ENCODE measurements around the gene HIVEP2. TPM values are rescaled to one million over a fixed set of nuclear protein-coding genes. Genes with fewer than 3 reads are reported as not detected.

The HIVEP2 gene
- total and polyA plus RNA-seq, 2 donors (not counting 3 experiments of a cell fraction or from before 2014, with no cell fraction given) = 1.3 to 4.7 TPM

DNA sequence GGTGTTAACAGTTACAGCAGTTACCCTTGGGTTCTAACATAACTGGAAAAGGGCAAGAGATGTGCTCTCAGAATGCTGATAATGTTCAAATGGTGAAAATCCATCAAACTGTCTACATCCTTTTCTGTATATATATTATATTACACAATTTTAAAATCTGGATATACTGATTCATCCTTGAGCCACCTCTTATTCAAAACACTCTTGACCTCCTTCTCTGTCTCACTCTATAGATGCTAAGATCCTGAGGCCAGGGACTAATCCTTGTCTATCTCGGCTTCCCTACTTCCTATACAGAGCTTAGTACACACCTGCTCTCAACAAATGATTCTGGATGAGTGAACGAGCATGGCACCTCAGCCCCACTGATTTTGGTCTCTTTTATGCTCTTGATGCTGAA, 47.3 kb downstream of the HIVEP2 start:
- Histone ChIP-seq H3K4me3 (replicated peaks in 1 of 3; ENCODE audit: insufficient read depth in 1 of 3, low read depth in 1 of 3, low read length in 3 of 3) (no peak overlapping the region), H3K9ac (replicated peaks; ENCODE audit: extremely low read depth, insufficient read depth, low read length) (no peak overlapping the region), H3K27me3 (ENCODE audit: control insufficient read depth in 2 of 2, insufficient read depth in 2 of 2, low read length in 2 of 2) (no peaks in the 10 kb centered on the region), H3K79me2 (ENCODE audit: control insufficient read depth, insufficient read depth, low read length) (no peaks in the 10 kb centered on the region), H2AFZ (ENCODE audit: low read depth, low read length) (no peak overlapping the region), H3K36me3 (ENCODE audit: control insufficient read depth in 2 of 2, extremely low read depth in 1 of 2, insufficient read depth in 2 of 2, low read length in 2 of 2) (no peaks in the 10 kb centered on the region), H3K4me2 (ENCODE audit: insufficient read depth, low read length) (no peak overlapping the region), H3K27ac (ENCODE audit: insufficient read depth, low read depth, low read length) (no peak overlapping the region), H3K9me3 (replicated peaks; ENCODE audit: control insufficient read depth, insufficient read depth, low read length) (no peaks in the 10 kb centered on the region), H4K20me1 (replicated peaks; ENCODE audit: control insufficient read depth, extremely low read depth, insufficient read depth, low read length) (no peaks in the 10 kb centered on the region), H3K9me1 (replicated peaks; ENCODE audit: control insufficient read depth, extremely low read depth, insufficient read depth, low read length) (no peaks in the 10 kb centered on the region), H3K4me1 (ENCODE audit: control insufficient read depth, extremely low read depth, insufficient read depth, low read length) (peaks cover 12% of the 10 kb centered on the region)
- FAIRE-seq (no peak), DNase-seq (ENCODE audit: low read depth, low spot score) (no peak)
- POLR2A ChIA-PET = no interaction called here
- TF ChIP-seq POLR2AphosphoS5 (IDR thresholded peaks at IDR 0.05; ENCODE audit: insufficient read depth, low read depth, low read length) (no peak), EZH2 (IDR thresholded peaks at IDR 0.05; ENCODE audit: borderline replicate concordance, low read depth, low read length, severe bottlenecking) (no peak), GATA2 (IDR thresholded peaks at IDR 0.05; ENCODE audit: insufficient read depth, insufficient read length, low read depth, low read length) (no peak), FOS (IDR thresholded peaks at IDR 0.05; ENCODE audit: borderline replicate concordance, insufficient read depth, low read length) (no peak), POLR2A (IDR thresholded peaks at IDR 0.05; ENCODE audit: low read depth, low read length) (no peak), MYC (IDR thresholded peaks at IDR 0.05; ENCODE audit: low read depth, low read length) (no peak), JUN (IDR thresholded peaks at IDR 0.05; ENCODE audit: borderline replicate concordance, insufficient read depth, insufficient read length, low read depth) (no peak)
- TF ChIP-seq, protein P1, sequence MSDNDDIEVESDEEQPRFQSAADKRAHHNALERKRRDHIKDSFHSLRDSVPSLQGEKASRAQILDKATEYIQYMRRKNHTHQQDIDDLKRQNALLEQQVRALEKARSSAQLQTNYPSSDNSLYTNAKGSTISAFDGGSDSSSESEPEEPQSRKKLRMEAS (IDR thresholded peaks at IDR 0.05; ENCODE audit: insufficient read depth, insufficient read length) = no peak
- TF ChIP-seq, protein P2, sequence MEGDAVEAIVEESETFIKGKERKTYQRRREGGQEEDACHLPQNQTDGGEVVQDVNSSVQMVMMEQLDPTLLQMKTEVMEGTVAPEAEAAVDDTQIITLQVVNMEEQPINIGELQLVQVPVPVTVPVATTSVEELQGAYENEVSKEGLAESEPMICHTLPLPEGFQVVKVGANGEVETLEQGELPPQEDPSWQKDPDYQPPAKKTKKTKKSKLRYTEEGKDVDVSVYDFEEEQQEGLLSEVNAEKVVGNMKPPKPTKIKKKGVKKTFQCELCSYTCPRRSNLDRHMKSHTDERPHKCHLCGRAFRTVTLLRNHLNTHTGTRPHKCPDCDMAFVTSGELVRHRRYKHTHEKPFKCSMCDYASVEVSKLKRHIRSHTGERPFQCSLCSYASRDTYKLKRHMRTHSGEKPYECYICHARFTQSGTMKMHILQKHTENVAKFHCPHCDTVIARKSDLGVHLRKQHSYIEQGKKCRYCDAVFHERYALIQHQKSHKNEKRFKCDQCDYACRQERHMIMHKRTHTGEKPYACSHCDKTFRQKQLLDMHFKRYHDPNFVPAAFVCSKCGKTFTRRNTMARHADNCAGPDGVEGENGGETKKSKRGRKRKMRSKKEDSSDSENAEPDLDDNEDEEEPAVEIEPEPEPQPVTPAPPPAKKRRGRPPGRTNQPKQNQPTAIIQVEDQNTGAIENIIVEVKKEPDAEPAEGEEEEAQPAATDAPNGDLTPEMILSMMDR (IDR thresholded peaks at IDR 0.05; ENCODE audit: extremely low read depth in 1 of 2, insufficient read depth in 1 of 2, low read depth in 1 of 2, low read length in 2 of 2) = no peak
- dilution Hi-C loops (cut with MboI; ENCODE audit: extremely low pct_ligation_motif_present, low sequenced_read_pairs) (no loop called here), intact Hi-C loops (cut with micrococcal nuclease) (no loop called here)
- CTCF ChIA-PET = no interaction called here
- BruUV-seq (replicated peaks) = no TSS peak
